Measurements from ENCODE around the gene VSIG10L.

GRCh38 chr19:51345076-51345620 lies 3.2 kb upstream of the VSIG10L start:
- TF ChIP-seq GATA3 (IDR thresholded peaks at IDR 0.05; ENCODE audit: low read depth, low read length) (no peak), GATA2 (IDR thresholded peaks at IDR 0.05; ENCODE audit: low read depth, low read length) (no peak)

All from SH-SY5Y (cell line).